ENCODE measurements around the gene C16orf54. TPM values are rescaled to one million over a fixed set of nuclear protein-coding genes. Genes with fewer than 3 reads are reported as not detected.

The C16orf54 gene
- total and polyA plus RNA-seq, 9 of the 15 experiments (the other 6 are each of a cell fraction or from before 2014, with no cell fraction given): 0.09 TPM; not detected in 8

DNA sequence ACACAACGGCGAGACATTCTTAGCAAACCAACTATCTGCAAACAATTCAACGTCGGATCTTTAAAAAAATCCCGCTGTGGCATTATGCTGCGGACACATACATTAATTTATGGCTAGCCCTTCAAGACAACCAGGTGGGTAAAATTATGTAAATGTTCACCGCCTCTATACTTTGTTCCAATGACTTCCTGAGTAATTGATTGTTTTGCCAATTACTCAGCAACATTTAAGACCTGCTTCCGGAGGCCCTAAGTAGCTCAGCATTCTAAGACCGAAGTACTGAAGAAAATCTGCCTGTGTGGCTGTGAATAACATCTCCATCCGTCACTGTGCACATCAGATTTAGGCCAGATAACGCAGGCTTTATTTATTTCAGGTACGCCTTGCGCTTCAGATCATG lies 43.5 kb downstream of the C16orf54 start (continued):
- TF ChIP-seq PBX2 (CRISPR knock-in tag; IDR thresholded peaks at IDR 0.05; ENCODE audit: low read depth) (no peak), PBX2 (tag; conservative IDR thresholded peaks at IDR 0.05; ENCODE audit: low read depth) (peak; percentile 41; the same call in 1 of the 2 replicates), FIP1L1 (IDR thresholded peaks at IDR 0.05; ENCODE audit: low read depth, low read length, poor library complexity, severe bottlenecking) (no peak), TOE1 (IDR thresholded peaks at IDR 0.05; ENCODE audit: borderline replicate concordance) (no peak), TOE1 (CRISPR knock-in tag; IDR thresholded peaks at IDR 0.05; ENCODE audit: borderline replicate concordance, low read depth) (no peak), ZNF431 (CRISPR knock-in tag; IDR thresholded peaks at IDR 0.05) (no peak), OTX1 (CRISPR knock-in tag; IDR thresholded peaks at IDR 0.05) (no peak), TEAD1 (CRISPR knock-in tag; IDR thresholded peaks at IDR 0.05) (no peak), ZNF174 (CRISPR knock-in tag; IDR thresholded peaks at IDR 0.05) (no peak), ZNF41 (CRISPR knock-in tag; conservative IDR thresholded peaks at IDR 0.05) (no peak), ZFP1 (CRISPR knock-in tag; IDR thresholded peaks at IDR 0.05) (no peak), MED1 (CRISPR knock-in tag; IDR thresholded peaks at IDR 0.05; ENCODE audit: borderline replicate concordance) (no peak), CTCFL (IDR thresholded peaks at IDR 0.05; ENCODE audit: borderline replicate concordance, insufficient read depth, low read depth, low read length, poor library complexity, severe bottlenecking) (no peak)
- TF ChIP-seq, protein P1, sequence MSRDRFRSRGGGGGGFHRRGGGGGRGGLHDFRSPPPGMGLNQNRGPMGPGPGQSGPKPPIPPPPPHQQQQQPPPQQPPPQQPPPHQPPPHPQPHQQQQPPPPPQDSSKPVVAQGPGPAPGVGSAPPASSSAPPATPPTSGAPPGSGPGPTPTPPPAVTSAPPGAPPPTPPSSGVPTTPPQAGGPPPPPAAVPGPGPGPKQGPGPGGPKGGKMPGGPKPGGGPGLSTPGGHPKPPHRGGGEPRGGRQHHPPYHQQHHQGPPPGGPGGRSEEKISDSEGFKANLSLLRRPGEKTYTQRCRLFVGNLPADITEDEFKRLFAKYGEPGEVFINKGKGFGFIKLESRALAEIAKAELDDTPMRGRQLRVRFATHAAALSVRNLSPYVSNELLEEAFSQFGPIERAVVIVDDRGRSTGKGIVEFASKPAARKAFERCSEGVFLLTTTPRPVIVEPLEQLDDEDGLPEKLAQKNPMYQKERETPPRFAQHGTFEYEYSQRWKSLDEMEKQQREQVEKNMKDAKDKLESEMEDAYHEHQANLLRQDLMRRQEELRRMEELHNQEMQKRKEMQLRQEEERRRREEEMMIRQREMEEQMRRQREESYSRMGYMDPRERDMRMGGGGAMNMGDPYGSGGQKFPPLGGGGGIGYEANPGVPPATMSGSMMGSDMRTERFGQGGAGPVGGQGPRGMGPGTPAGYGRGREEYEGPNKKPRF (IDR thresholded peaks at IDR 0.05; ENCODE audit: low read depth, low read length): no peak
- TF ChIP-seq, protein P2, sequence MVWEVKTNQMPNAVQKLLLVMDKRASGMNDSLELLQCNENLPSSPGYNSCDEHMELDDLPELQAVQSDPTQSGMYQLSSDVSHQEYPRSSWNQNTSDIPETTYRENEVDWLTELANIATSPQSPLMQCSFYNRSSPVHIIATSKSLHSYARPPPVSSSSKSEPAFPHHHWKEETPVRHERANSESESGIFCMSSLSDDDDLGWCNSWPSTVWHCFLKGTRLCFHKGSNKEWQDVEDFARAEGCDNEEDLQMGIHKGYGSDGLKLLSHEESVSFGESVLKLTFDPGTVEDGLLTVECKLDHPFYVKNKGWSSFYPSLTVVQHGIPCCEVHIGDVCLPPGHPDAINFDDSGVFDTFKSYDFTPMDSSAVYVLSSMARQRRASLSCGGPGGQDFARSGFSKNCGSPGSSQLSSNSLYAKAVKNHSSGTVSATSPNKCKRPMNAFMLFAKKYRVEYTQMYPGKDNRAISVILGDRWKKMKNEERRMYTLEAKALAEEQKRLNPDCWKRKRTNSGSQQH (CRISPR knock-in tag; IDR thresholded peaks at IDR 0.05): no peak
- TF ChIP-seq, protein P3, sequence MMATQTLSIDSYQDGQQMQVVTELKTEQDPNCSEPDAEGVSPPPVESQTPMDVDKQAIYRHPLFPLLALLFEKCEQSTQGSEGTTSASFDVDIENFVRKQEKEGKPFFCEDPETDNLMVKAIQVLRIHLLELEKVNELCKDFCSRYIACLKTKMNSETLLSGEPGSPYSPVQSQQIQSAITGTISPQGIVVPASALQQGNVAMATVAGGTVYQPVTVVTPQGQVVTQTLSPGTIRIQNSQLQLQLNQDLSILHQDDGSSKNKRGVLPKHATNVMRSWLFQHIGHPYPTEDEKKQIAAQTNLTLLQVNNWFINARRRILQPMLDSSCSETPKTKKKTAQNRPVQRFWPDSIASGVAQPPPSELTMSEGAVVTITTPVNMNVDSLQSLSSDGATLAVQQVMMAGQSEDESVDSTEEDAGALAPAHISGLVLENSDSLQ (IDR thresholded peaks at IDR 0.05): 0 out of 2 replicates have a peak, but pooled peaks have one; percentile 11
